ENCODE measurements around the gene CD22.

CD22 gene

DNA sequence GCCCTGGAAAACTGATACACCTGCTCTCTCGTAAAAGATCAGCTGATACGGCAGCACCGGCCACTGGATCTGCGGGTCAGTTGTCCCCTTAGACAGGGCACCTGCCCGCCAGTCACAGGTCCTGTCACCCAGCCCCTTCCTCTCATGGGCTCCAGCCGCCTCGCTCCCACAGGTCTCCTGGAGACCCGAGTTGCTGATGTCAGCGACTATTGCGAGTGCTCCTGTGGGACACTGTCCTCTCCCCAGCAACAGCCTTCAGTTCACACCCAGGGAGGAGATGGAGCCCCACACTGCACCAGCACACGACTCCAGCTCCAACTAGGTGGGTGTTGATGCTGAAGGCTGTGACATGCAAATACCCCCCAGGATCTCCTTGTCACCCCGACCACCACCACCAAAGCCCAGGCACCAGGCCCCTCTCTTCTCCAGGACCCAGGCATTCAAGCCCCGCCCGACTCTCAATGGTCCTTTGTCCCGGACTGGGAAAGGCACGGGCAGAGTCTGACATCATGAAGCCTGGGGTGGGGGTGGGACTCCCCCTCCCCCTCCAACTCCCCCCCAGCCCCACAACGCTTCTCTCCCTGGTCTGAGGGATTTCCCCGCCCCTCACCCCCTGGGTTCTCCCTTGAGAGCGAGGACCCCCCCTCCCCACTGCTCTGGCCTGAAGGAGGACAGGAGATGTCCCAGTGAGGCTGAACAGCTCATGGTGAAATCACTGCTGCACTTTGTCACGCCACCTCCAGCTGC lies 38.4 kb upstream of the CD22 start:
- no peaks in the 10 kb centered on the region for H3K4me1 ChIP-seq (ENCODE audit: control insufficient read depth in 1 of 2, insufficient read depth in 2 of 2, low read length in 2 of 2)
- no peaks in the 10 kb centered on the region for H3K9me3 ChIP-seq (ENCODE audit: control insufficient read depth in 1 of 2, low read length in 2 of 2)
- H3K36me3 ChIP-seq (ENCODE audit: control insufficient read depth in 1 of 2, insufficient read depth in 2 of 2, low read length in 2 of 2) = no peaks in the 10 kb centered on the region
- no peaks in the 10 kb centered on the region for H3K27me3 ChIP-seq (ENCODE audit: low read depth, low read length)
- H3K4me3 ChIP-seq (ENCODE audit: low read depth in 1 of 2, low read length in 2 of 2) = no peak overlapping the region
- no peak overlapping the region for H3K27ac ChIP-seq (ENCODE audit: low read length)

GRCh38 chr19:35291259-35291658 lies 37.7 kb upstream of the CD22 start:
- no peaks in the 10 kb centered on the region for H3K36me3 ChIP-seq (ENCODE audit: control insufficient read depth in 1 of 2, insufficient read depth in 2 of 2, low read length in 2 of 2)
- no peaks in the 10 kb centered on the region for H3K9me3 ChIP-seq (ENCODE audit: control insufficient read depth in 1 of 2, low read length in 2 of 2)
- H3K27ac ChIP-seq (ENCODE audit: low read length) = no peak overlapping the region
- H3K4me3 ChIP-seq (ENCODE audit: low read depth in 1 of 2, low read length in 2 of 2) = no peak overlapping the region
- no peaks in the 10 kb centered on the region for H3K27me3 ChIP-seq (ENCODE audit: low read depth, low read length)
- H3K4me1 ChIP-seq (ENCODE audit: control insufficient read depth in 1 of 2, insufficient read depth in 2 of 2, low read length in 2 of 2) = no peaks in the 10 kb centered on the region

- Histone ChIP-seq H3K27me3 (ENCODE audit: low read depth, low read length) (peaks cover under 1% of the 10 kb centered on the region), H3K4me3 (ENCODE audit: low read depth in 1 of 2, low read length in 2 of 2) (no peak within 1 kb of the TSS), H3K4me1 (ENCODE audit: control insufficient read depth in 1 of 2, insufficient read depth in 2 of 2, low read length in 2 of 2) (no peaks in the 10 kb centered on the region), H3K27ac (ENCODE audit: low read length) (no peak within 1 kb of the TSS), H3K9me3 (ENCODE audit: control insufficient read depth in 1 of 2, low read length in 2 of 2) (no peaks in the 10 kb centered on the region), H3K36me3 (ENCODE audit: control insufficient read depth in 1 of 2, insufficient read depth in 2 of 2, low read length in 2 of 2) (no peaks in the 10 kb centered on the region)
Measured at GRCh38 chr19:35291916-35292315, 37.1 kb upstream of the CD22 start, which contains the start of gene MAG. MAG (plus strand) TSS chr19:35292161; CDS start chr19:35295409, 3,248 bp downstream.

DNA sequence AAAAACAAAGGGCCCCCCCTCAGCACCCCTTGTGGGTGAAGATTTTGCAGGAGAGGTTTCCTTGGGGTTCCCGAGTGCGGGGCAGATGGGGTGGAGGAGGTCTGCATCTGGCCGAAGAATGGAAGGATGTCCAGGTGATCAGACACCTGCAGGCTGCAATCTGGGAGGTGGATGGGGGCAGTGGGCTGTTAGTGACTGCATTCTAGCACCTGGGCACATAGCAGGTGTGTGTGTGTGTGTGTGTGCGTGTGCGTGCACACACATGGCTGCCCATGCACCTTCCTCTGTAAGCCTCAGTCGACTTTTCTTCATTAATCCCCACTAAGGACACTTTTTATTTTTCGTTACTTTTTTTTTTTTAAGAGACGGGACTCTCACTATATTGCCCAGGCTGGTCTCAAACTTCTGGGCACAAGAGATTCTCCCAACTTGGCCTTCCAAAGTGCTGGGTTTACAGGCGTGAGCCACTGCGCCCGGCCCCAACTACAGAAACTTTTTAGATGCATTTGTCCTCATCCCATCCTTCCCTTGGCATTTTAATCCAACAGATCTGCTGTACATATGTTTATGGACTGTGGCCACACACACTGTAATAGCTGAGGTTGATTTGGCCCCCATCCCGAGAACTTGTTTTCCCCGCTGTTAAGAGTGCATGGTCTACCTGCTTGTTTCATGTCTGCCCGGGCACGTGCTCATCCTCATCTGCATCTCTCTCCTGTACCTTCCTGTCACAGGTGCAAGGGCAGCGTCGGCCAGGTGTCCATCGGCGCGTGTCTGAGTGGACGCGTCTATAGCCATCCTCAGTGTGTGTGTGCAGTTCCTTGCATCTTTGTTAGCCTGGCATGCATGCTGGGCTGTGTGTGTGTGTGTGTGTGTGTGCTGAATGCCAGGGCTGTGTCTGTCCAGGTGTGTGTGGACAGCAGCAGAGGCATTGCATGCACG lies 36.3 kb upstream of the CD22 start:
- Histone ChIP-seq H3K27me3 (ENCODE audit: low read depth, low read length) (peaks cover 8% of the 10 kb centered on the region), H3K4me1 (ENCODE audit: control insufficient read depth in 1 of 2, insufficient read depth in 2 of 2, low read length in 2 of 2) (no peaks in the 10 kb centered on the region), H3K36me3 (ENCODE audit: control insufficient read depth in 1 of 2, insufficient read depth in 2 of 2, low read length in 2 of 2) (no peaks in the 10 kb centered on the region), H3K9me3 (ENCODE audit: control insufficient read depth in 1 of 2, low read length in 2 of 2) (no peaks in the 10 kb centered on the region), H3K4me3 (ENCODE audit: low read depth in 1 of 2, low read length in 2 of 2) (no peak overlapping the region), H3K27ac (ENCODE audit: low read length) (no peak overlapping the region)

- H3K4me1 ChIP-seq (ENCODE audit: control insufficient read depth in 1 of 2, insufficient read depth in 2 of 2, low read length in 2 of 2) = no peaks in the 10 kb centered on the region
- H3K27me3 ChIP-seq (ENCODE audit: low read depth, low read length) = peaks cover 14% of the 10 kb centered on the region
- H3K27ac ChIP-seq (ENCODE audit: low read length) = no peak overlapping the region
Measured at GRCh38 chr19:35293363-35293739, 35.6 kb upstream of the CD22 start.

GRCh38 chr19:35293808-35294207 lies 35.2 kb upstream of the CD22 start:
- Histone ChIP-seq H3K4me3 (ENCODE audit: low read depth in 1 of 2, low read length in 2 of 2) (no peak overlapping the region), H3K4me1 (ENCODE audit: control insufficient read depth in 1 of 2, insufficient read depth in 2 of 2, low read length in 2 of 2) (no peaks in the 10 kb centered on the region), H3K27me3 (ENCODE audit: low read depth, low read length) (peaks cover 17% of the 10 kb centered on the region), H3K36me3 (ENCODE audit: control insufficient read depth in 1 of 2, insufficient read depth in 2 of 2, low read length in 2 of 2) (no peaks in the 10 kb centered on the region), H3K27ac (ENCODE audit: low read length) (no peak overlapping the region), H3K9me3 (ENCODE audit: control insufficient read depth in 1 of 2, low read length in 2 of 2) (no peaks in the 10 kb centered on the region)

More at GRCh38 chr19:35293363-35293739, 35.6 kb upstream of the CD22 start:
- H3K4me3 ChIP-seq (ENCODE audit: low read depth in 1 of 2, low read length in 2 of 2) = no peak overlapping the region
- no peaks in the 10 kb centered on the region for H3K9me3 ChIP-seq (ENCODE audit: control insufficient read depth in 1 of 2, low read length in 2 of 2)
- H3K36me3 ChIP-seq (ENCODE audit: control insufficient read depth in 1 of 2, insufficient read depth in 2 of 2, low read length in 2 of 2) = no peaks in the 10 kb centered on the region

DNA sequence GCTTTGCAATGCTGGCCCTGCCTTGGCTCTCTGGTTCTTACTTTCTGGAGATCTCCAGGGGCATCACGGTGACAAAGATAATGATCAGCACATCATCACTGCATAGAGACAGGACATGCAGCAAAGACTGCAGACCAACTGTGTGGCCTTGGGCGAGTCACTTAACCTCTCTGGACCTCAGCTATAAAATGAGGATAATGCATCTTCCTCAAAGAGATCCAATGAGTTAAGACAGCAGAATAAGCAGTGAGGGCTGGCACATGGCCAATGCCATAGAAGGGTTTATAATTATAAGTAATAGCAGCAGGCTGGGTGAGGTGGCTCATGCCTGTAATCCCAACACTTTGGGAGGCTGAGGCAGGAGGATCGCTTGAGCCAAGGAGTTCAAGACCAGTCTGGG lies 34.7 kb upstream of the CD22 start:
- Histone ChIP-seq H3K27me3 (ENCODE audit: low read depth, low read length) (peaks cover 17% of the 10 kb centered on the region), H3K4me1 (ENCODE audit: control insufficient read depth in 1 of 2, insufficient read depth in 2 of 2, low read length in 2 of 2) (no peaks in the 10 kb centered on the region), H3K36me3 (ENCODE audit: control insufficient read depth in 1 of 2, insufficient read depth in 2 of 2, low read length in 2 of 2) (no peaks in the 10 kb centered on the region), H3K27ac (ENCODE audit: low read length) (no peak overlapping the region), H3K4me3 (ENCODE audit: low read depth in 1 of 2, low read length in 2 of 2) (no peak overlapping the region), H3K9me3 (ENCODE audit: control insufficient read depth in 1 of 2, low read length in 2 of 2) (no peaks in the 10 kb centered on the region)

DNA sequence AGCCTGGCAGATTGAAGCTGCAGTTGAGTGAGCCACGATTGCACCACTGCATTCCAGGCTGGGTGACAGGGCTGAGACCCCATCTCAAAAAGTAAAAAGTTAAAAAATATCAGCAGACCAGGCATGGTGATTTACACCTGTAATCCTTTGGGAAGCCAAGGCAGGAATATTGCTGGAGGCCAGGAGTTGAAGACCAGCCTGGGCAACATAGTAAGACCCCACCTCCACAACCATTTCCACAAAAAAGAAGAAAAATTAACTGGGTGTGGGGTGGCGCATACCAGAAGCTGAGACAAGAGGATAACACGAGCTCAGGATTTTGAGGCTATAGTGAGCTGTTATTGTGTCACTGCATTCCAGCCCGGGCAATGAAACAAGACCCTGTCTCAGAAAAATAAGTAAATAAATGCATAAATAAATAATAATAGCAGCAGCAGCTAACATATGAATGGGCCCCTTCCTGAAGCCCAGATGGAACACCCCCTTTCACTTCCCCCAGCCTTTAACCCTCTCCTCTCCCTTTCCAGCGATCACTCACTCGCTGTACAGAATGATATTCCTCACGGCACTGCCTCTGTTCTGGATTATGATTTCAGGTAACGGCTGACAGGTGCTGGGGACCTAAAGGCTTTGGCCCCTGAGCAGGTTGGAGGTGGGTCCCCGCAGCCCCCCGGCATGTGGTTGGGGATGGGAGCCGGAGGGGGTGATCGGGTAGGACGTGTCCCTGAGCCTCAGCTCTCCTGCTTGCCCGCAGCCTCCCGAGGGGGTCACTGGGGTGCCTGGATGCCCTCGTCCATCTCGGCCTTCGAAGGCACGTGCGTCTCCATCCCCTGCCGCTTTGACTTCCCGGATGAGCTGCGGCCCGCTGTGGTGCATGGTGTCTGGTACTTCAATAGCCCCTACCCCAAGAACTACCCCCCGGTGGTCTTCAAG lies 33.9 kb upstream of the CD22 start:
- H3K27me3 ChIP-seq (ENCODE audit: low read depth, low read length) = peaks cover 17% of the 10 kb centered on the region
- H3K4me1 ChIP-seq (ENCODE audit: control insufficient read depth in 1 of 2, insufficient read depth in 2 of 2, low read length in 2 of 2) = no peaks in the 10 kb centered on the region
- no peak overlapping the region for H3K4me3 ChIP-seq (ENCODE audit: low read depth in 1 of 2, low read length in 2 of 2)
- H3K9me3 ChIP-seq (ENCODE audit: control insufficient read depth in 1 of 2, low read length in 2 of 2) = no peaks in the 10 kb centered on the region
- no peaks in the 10 kb centered on the region for H3K36me3 ChIP-seq (ENCODE audit: control insufficient read depth in 1 of 2, insufficient read depth in 2 of 2, low read length in 2 of 2)
- no peak overlapping the region for H3K27ac ChIP-seq (ENCODE audit: low read length)

GRCh38 chr19:35295792-35296462 lies 33.1 kb upstream of the CD22 start:
- no peaks in the 10 kb centered on the region for H3K9me3 ChIP-seq (ENCODE audit: control insufficient read depth in 1 of 2, low read length in 2 of 2)
- H3K36me3 ChIP-seq (ENCODE audit: control insufficient read depth in 1 of 2, insufficient read depth in 2 of 2, low read length in 2 of 2) = no peaks in the 10 kb centered on the region
- peaks cover 17% of the 10 kb centered on the region for H3K27me3 ChIP-seq (ENCODE audit: low read depth, low read length)
- H3K4me1 ChIP-seq (ENCODE audit: control insufficient read depth in 1 of 2, insufficient read depth in 2 of 2, low read length in 2 of 2) = no peaks in the 10 kb centered on the region
- no peak overlapping the region for H3K27ac ChIP-seq (ENCODE audit: low read length)
- no peak overlapping the region for H3K4me3 ChIP-seq (ENCODE audit: low read depth in 1 of 2, low read length in 2 of 2)

DNA sequence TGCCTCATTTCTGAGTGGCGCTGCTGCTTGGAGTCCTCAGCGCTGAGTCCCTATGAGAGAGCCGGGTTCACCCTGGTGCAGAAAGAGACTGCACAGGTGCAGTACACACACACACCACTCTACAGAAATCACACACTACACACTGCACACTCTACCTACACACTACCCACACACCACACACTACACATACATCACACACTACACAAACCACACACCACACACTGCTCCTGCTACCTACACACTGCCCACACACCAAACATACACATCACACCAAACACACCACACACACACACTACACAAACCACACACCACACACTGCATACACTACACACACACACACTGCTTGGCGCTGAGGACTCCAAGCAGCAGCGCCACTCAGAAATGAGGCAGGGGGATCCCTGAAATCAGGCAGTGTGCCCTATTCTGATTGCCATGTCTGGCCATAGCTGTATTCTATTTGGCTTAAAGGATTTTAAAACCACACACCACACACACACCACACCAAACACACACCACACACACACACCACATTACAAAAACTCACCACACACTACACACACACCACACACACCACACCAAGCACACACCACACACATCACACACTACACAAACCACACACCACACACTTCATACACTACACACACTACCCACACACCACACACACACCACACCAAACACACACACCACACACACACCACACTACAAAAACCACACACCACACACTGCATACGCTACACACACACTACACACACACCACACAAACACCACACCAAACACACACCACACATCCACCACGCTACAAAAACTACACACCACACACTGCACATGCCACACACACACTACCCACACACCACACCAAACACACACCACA lies 32.1 kb upstream of the CD22 start:
- Histone ChIP-seq H3K27ac (ENCODE audit: low read length) (no peak overlapping the region), H3K4me3 (ENCODE audit: low read depth in 1 of 2, low read length in 2 of 2) (no peak overlapping the region), H3K27me3 (ENCODE audit: low read depth, low read length) (peaks cover 17% of the 10 kb centered on the region), H3K9me3 (ENCODE audit: control insufficient read depth in 1 of 2, low read length in 2 of 2) (no peaks in the 10 kb centered on the region), H3K36me3 (ENCODE audit: control insufficient read depth in 1 of 2, insufficient read depth in 2 of 2, low read length in 2 of 2) (no peaks in the 10 kb centered on the region), H3K4me1 (ENCODE audit: control insufficient read depth in 1 of 2, insufficient read depth in 2 of 2, low read length in 2 of 2) (no peaks in the 10 kb centered on the region)
